HEK293 (cell line): ENCODE measurements around the gene NAV2.
A peak's percentile ranks its signal among the peaks of the same experiment; 100 is the strongest.

Experiments
- CTCF ChIA-PET: fragments of 350-600 bp; formaldehyde crosslinking; extraction: SDS; loops from one replicate; lab custom pipeline; 2021; ENCODE audit warnings: antibody characterized with exemption; lab: Yijun Ruan, JAX
- POLR2A ChIA-PET: fragments of 300-600 bp; formaldehyde crosslinking; extraction: SDS; loops from one replicate; lab custom pipeline; 2020; ENCODE audit warnings: antibody characterized with exemption, inconsistent platforms; lab: Yijun Ruan, JAX
- H3K27ac ChIP-seq: fragments of 200-500 bp; sonication (Bioruptor generic); 2 replicates; pipeline ENCODE4 v1.5.1; 2014; ENCODE audit warnings: low read depth, low read length, control low read depth, inconsistent platforms; ENCODE audit errors: extremely low read depth
- H3K36me3 ChIP-seq, 2 experiments: fragments of 200-500 bp in 1 of 2; sonication (Bioruptor generic) in 1 of 2; 1 replicate in 1 of 2; 2 replicates in 1 of 2; pipeline ENCODE4 v1.5.1; 2014 to 2017; ENCODE audit warnings: inconsistent platforms in 2 of 2, low read length in 2 of 2; ENCODE audit not compliant: control insufficient read depth in 2 of 2, insufficient read depth in 1 of 2
- H3K4me1 ChIP-seq: fragments of 200-500 bp; sonication (Bioruptor generic); 2 replicates; pipeline ENCODE4 v1.5.1; 2014; ENCODE audit warnings: mild to moderate bottlenecking, low read length, inconsistent platforms; ENCODE audit not compliant: control insufficient read depth, insufficient read depth
- H3K4me3 ChIP-seq: 2 replicates; pipeline ENCODE4 v1.5.1; 2011; ENCODE audit warnings: low read depth, mild to moderate bottlenecking, control low read depth, low read length, moderate library complexity
- H3K9me3 ChIP-seq: fragments of 200-500 bp; sonication (Bioruptor generic); 2 replicates; pipeline ENCODE4 v1.5.1; 2014; ENCODE audit warnings: low read depth, low read length, inconsistent platforms; ENCODE audit not compliant: control insufficient read depth, insufficient read depth
- EGR2 ChIP-seq: fragments of 450-650 bp; formaldehyde crosslinking; IDR thresholded peaks from 2 replicates; pipeline ENCODE4 v1.5.1; 2016; ENCODE audit warnings: low read depth, missing biosample characterization, missing genetic modification characterization
- GLI2 ChIP-seq: fragments of 450-650 bp; formaldehyde crosslinking; IDR thresholded peaks from 2 replicates; pipeline ENCODE4; 2017; ENCODE audit warnings: missing biosample characterization, missing genetic modification characterization, low read depth, borderline replicate concordance
- GLIS1 ChIP-seq: fragments of 450-650 bp; formaldehyde crosslinking; IDR thresholded peaks from 2 replicates; pipeline ENCODE4 v1.5.1; 2016; ENCODE audit warnings: missing biosample characterization, missing genetic modification characterization
- INSM2 ChIP-seq: fragments of 450-650 bp; formaldehyde crosslinking; IDR thresholded peaks from 2 replicates; pipeline ENCODE4 v1.5.1; 2016; ENCODE audit warnings: missing biosample characterization, missing genetic modification characterization
- MZF1 ChIP-seq: fragments of 450-650 bp; formaldehyde crosslinking; IDR thresholded peaks from 2 replicates; pipeline ENCODE4 v1.5.1; 2017; ENCODE audit warnings: missing biosample characterization, missing genetic modification characterization, borderline replicate concordance
- SP3 ChIP-seq: fragments of 450-650 bp; formaldehyde crosslinking; IDR thresholded peaks from 2 replicates; pipeline ENCODE4 v1.5.1; 2016; ENCODE audit warnings: missing biosample characterization, missing genetic modification characterization
- ZEB2 ChIP-seq: fragments of 450-650 bp; formaldehyde crosslinking; IDR thresholded peaks from 2 replicates; pipeline ENCODE4 v1.5.1; 2016; ENCODE audit warnings: missing biosample characterization, missing genetic modification characterization
- ZFHX2 ChIP-seq: fragments of 450-650 bp; formaldehyde crosslinking; conservative IDR thresholded peaks from 2 replicates; pipeline ENCODE4 v1.5.1; 2016; ENCODE audit warnings: missing biosample characterization, missing genetic modification characterization
- ZFP37 ChIP-seq: fragments of 450-650 bp; formaldehyde crosslinking; IDR thresholded peaks from 2 replicates; pipeline ENCODE4 v1.5.1; 2016; ENCODE audit warnings: missing biosample characterization, missing genetic modification characterization
- ZNF10 ChIP-seq: fragments of 450-650 bp; formaldehyde crosslinking; IDR thresholded peaks from 2 replicates; pipeline ENCODE4 v1.5.1; 2017; ENCODE audit warnings: missing biosample characterization, missing genetic modification characterization
- ZNF214 ChIP-seq: fragments of 450-650 bp; formaldehyde crosslinking; IDR thresholded peaks from 2 replicates; pipeline ENCODE4 v1.5.1; 2017; ENCODE audit warnings: missing biosample characterization, mild to moderate bottlenecking, missing genetic modification characterization, borderline replicate concordance
- ZNF350 ChIP-seq: fragments of 450-650 bp; formaldehyde crosslinking; IDR thresholded peaks from 2 replicates; pipeline ENCODE4 v1.5.0; 2017; ENCODE audit warnings: missing biosample characterization, mild to moderate bottlenecking, missing genetic modification characterization
- ZNF366 ChIP-seq: fragments of 450-650 bp; formaldehyde crosslinking; conservative IDR thresholded peaks from 2 replicates; pipeline ENCODE4 v1.5.1; 2016; ENCODE audit warnings: missing biosample characterization, missing genetic modification characterization
- ZNF391 ChIP-seq: fragments of 450-650 bp; formaldehyde crosslinking; IDR thresholded peaks from 2 replicates; pipeline ENCODE4 v1.5.1; 2016; ENCODE audit warnings: low read depth, missing biosample characterization, missing genetic modification characterization, borderline replicate concordance
- ZNF48 ChIP-seq: fragments of 450-650 bp; formaldehyde crosslinking; IDR thresholded peaks from 2 replicates; pipeline ENCODE4 v1.5.1; 2016; ENCODE audit warnings: missing biosample characterization, missing genetic modification characterization
- ZNF501 ChIP-seq: fragments of 450-650 bp; formaldehyde crosslinking; IDR thresholded peaks from 2 replicates; pipeline ENCODE4 v1.5.1; 2016; ENCODE audit warnings: missing biosample characterization, missing genetic modification characterization
- ZNF624 ChIP-seq: fragments of 450-650 bp; formaldehyde crosslinking; IDR thresholded peaks from 2 replicates; pipeline ENCODE4 v1.5.1; 2017; ENCODE audit warnings: missing biosample characterization, missing genetic modification characterization
- ZSCAN4 ChIP-seq: fragments of 450-650 bp; formaldehyde crosslinking; IDR thresholded peaks from 2 replicates; pipeline ENCODE4 v1.5.1; 2017; ENCODE audit warnings: missing biosample characterization, missing genetic modification characterization
- TF ChIP-seq, protein P1 (sequence below): fragments of 450-650 bp; formaldehyde crosslinking; conservative IDR thresholded peaks from 2 replicates; pipeline ENCODE4 v1.5.1; 2016; ENCODE audit warnings: low read depth, missing biosample characterization, missing genetic modification characterization
- TF ChIP-seq, protein P2 (sequence below): fragments of 450-650 bp; formaldehyde crosslinking; IDR thresholded peaks from 2 replicates; pipeline ENCODE4 v1.5.1; 2016; ENCODE audit warnings: missing biosample characterization, missing genetic modification characterization
- TF ChIP-seq, protein P3 (sequence below): fragments of 450-650 bp; formaldehyde crosslinking; IDR thresholded peaks from 2 replicates; pipeline ENCODE4 v1.5.1; 2016; ENCODE audit warnings: missing biosample characterization, missing genetic modification characterization

The NAV2 gene

DNA sequence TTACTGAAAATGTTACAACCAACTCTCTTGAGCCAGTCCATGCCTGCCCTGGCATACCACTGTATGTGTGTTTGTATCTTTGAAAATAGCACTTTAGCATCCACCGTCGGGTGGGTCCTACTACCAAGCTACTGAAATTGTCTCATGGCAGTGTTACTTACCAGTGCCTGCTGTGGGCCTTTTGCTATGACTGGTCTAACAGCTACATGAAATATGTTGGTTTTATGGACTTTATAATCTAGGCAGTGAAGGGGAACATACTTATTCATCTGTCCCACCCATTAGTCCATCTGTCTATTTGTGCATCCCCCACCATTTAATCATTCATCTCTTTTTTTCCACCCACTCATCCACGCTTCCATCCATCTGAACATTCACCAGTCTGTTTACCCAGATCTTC is 106.0 kb downstream of the NAV2 start:
- Histone ChIP-seq H3K27ac (no peak overlapping the region), H3K4me3 (no peak overlapping the region), H3K9me3 (no peaks in the 10 kb centered on the region), H3K4me1 (no peaks in the 10 kb centered on the region; the same call in 1 of the 2 replicates), H3K36me3 (no peaks in the 10 kb centered on the region)
- TF ChIP-seq ZNF366 (tag by site-specific recombination) (0 out of 2 replicates have a peak, but pooled peaks have one; percentile 16), ZNF624 (tag by site-specific recombination) (no peak), ZNF391 (no peak), ZFHX2 (tag by site-specific recombination) (peak; percentile 46; the same call in 1 of the 2 replicates), ZNF48 (tag by site-specific recombination) (no peak), EGR2 (tag by site-specific recombination) (peak; percentile 59; the same call in 1 of the 2 replicates)
- ChIA-PET POLR2A (no interaction called here), CTCF (no interaction called here)

- Histone ChIP-seq H3K27ac (no peak overlapping the region), H3K4me1 (no peaks in the 10 kb centered on the region; the same call in 1 of the 2 replicates), H3K9me3 (no peaks in the 10 kb centered on the region), H3K4me3 (no peak overlapping the region), H3K36me3 (no peaks in the 10 kb centered on the region)
- POLR2A ChIA-PET = no interaction called here
- CTCF ChIA-PET = no interaction called here
- TF ChIP-seq ZNF350 = no peak
- TF ChIP-seq ZNF366 (tag by site-specific recombination) = 0 out of 2 replicates have a peak, but pooled peaks have one; percentile 2
Observed at GRCh38 chr11:19819148-19819547, 106.5 kb downstream of the NAV2 start.

- H3K27ac ChIP-seq = no peak overlapping the region
- TF ChIP-seq ZNF391 = no peak
- TF ChIP-seq ZNF10 = no peak
- TF ChIP-seq GLIS1 (tag by site-specific recombination) = no peak
- no peak for TF ChIP-seq MZF1
- TF ChIP-seq GLI2 (tag by site-specific recombination) = no peak
- TF ChIP-seq INSM2 (tag by site-specific recombination) = no peak
- TF ChIP-seq ZEB2 (tag by site-specific recombination) = no peak
- no peak for TF ChIP-seq ZFP37 (tag by site-specific recombination)
- TF ChIP-seq, protein P1, sequence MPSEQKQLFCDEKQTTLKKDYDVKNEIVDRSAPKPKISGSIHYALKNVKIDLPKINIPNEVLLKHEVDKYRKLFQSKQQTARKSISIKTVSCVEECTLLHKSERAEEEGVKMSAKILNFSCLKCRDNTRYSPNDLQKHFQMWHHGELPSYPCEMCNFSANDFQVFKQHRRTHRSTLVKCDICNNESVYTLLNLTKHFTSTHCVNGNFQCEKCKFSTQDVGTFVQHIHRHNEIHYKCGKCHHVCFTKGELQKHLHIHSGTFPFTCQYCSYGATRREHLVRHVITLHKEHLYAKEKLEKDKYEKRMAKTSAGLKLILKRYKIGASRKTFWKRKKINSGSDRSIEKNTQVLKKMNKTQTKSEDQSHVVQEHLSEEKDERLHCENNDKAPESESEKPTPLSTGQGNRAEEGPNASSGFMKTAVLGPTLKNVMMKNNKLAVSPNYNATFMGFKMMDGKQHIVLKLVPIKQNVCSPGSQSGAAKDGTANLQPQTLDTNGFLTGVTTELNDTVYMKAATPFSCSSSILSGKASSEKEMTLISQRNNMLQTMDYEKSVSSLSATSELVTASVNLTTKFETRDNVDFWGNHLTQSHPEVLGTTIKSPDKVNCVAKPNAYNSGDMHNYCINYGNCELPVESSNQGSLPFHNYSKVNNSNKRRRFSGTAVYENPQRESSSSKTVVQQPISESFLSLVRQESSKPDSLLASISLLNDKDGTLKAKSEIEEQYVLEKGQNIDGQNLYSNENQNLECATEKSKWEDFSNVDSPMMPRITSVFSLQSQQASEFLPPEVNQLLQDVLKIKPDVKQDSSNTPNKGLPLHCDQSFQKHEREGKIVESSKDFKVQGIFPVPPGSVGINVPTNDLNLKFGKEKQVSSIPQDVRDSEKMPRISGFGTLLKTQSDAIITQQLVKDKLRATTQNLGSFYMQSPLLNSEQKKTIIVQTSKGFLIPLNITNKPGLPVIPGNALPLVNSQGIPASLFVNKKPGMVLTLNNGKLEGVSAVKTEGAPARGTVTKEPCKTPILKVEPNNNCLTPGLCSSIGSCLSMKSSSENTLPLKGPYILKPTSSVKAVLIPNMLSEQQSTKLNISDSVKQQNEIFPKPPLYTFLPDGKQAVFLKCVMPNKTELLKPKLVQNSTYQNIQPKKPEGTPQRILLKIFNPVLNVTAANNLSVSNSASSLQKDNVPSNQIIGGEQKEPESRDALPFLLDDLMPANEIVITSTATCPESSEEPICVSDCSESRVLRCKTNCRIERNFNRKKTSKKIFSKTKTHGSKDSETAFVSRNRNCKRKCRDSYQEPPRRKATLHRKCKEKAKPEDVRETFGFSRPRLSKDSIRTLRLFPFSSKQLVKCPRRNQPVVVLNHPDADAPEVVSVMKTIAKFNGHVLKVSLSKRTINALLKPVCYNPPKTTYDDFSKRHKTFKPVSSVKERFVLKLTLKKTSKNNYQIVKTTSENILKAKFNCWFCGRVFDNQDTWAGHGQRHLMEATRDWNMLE (tag by site-specific recombination) = no peak
- no peak for TF ChIP-seq ZNF214 (tag by site-specific recombination)
- TF ChIP-seq, protein P2, sequence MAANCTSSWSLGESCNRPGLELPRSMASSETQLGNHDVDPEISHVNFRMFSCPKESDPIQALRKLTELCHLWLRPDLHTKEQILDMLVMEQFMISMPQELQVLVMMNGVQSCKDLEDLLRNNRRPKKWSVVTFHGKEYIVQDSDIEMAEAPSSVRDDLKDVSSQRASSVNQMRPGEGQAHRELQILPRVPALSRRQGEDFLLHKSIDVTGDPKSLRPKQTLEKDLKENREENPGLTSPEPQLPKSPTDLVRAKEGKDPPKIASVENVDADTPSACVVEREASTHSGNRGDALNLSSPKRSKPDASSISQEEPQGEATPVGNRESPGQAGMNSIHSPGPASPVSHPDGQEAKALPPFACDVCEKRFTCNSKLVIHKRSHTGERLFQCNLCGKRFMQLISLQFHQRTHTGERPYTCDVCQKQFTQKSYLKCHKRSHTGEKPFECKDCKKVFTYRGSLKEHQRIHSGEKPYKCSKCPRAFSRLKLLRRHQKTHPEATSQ (tag by site-specific recombination) = no peak
- TF ChIP-seq ZNF501 = no peak
- no peak for TF ChIP-seq ZSCAN4 (tag by site-specific recombination)
- no peak for TF ChIP-seq SP3 (tag by site-specific recombination)
- TF ChIP-seq, protein P3, sequence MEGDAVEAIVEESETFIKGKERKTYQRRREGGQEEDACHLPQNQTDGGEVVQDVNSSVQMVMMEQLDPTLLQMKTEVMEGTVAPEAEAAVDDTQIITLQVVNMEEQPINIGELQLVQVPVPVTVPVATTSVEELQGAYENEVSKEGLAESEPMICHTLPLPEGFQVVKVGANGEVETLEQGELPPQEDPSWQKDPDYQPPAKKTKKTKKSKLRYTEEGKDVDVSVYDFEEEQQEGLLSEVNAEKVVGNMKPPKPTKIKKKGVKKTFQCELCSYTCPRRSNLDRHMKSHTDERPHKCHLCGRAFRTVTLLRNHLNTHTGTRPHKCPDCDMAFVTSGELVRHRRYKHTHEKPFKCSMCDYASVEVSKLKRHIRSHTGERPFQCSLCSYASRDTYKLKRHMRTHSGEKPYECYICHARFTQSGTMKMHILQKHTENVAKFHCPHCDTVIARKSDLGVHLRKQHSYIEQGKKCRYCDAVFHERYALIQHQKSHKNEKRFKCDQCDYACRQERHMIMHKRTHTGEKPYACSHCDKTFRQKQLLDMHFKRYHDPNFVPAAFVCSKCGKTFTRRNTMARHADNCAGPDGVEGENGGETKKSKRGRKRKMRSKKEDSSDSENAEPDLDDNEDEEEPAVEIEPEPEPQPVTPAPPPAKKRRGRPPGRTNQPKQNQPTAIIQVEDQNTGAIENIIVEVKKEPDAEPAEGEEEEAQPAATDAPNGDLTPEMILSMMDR (tag by site-specific recombination) = no peak
- CTCF ChIA-PET = interaction anchor here (0.8 kb wide), 1 partner anchor 83 kb away, joined by 3 read pairs; no protein-coding TSS in a partner anchor
- H3K9me3 ChIP-seq = no peaks in the 10 kb centered on the region
- no peaks in the 10 kb centered on the region for H3K36me3 ChIP-seq
- POLR2A ChIA-PET = no interaction called here
- H3K4me1 ChIP-seq = no peaks in the 10 kb centered on the region; the same call in 1 of the 2 replicates
- no peak overlapping the region for H3K4me3 ChIP-seq
Observed at GRCh38 chr11:19820100-19820499, 107.5 kb downstream of the NAV2 start.
